CD4-positive, alpha-beta T cell (primary cell): ENCODE data around the gene KLRD1. TPM values are rescaled to one million over a fixed set of nuclear protein-coding genes. Genes with fewer than 3 reads are reported as not detected.

ENCODE experiments used
- ATAC-seq: fragments of 200-7000 bp; cut with Tn5 transposase; one replicate; pipeline ENCODE4 v1.10.0; 2022; ENCODE audit warnings: mild to moderate bottlenecking; ENCODE audit not compliant: poor library complexity
- CTCF ChIA-PET: fragments of 350-600 bp; sonication (Branson Sonifier 250); formaldehyde crosslinking; loops from one replicate; lab custom pipeline; 2021; ENCODE audit warnings: antibody characterized with exemption, inconsistent platforms; lab: Charles Lee
- POLR2A ChIA-PET: fragments of 350-600 bp; sonication (Branson Sonifier 250); formaldehyde crosslinking; loops from one replicate; lab custom pipeline; 2021; ENCODE audit warnings: antibody characterized with exemption, inconsistent platforms; lab: Charles Lee
- DNase-seq, 14 experiments: peaks; one replicate each; pipeline ENCODE4 v3.0.0-alpha.2; 2013 to 2020; ENCODE audit warnings: mixed read lengths in 2 of 14
- H3K27ac ChIP-seq, 2 donors: one replicate each; pipeline versions ENCODE4 v1.5.1 to v1.7.0; 2013; ENCODE audit warnings: low read length in 2 of 2, low read depth in 1 of 2, mild to moderate bottlenecking in 1 of 2
- H3K27me3 ChIP-seq, 2 experiments: 1 replicate in 1 of 2; 2 replicates in 1 of 2; pipeline versions ENCODE4 v1.6.1 to v1.7.0; 2013; ENCODE audit warnings: low read length in 2 of 2, control low read depth in 1 of 2, mild to moderate bottlenecking in 1 of 2, moderate library complexity in 1 of 2; ENCODE audit not compliant: insufficient read depth in 2 of 2, control insufficient read depth in 1 of 2
- H3K36me3 ChIP-seq: one replicate; pipeline ENCODE4 v1.6.1; 2013; ENCODE audit warnings: low read length, control low read depth; ENCODE audit not compliant: insufficient read depth
- H3K4me1 ChIP-seq: one replicate; pipeline ENCODE4 v1.6.1; 2013; ENCODE audit warnings: low read length, control low read depth; ENCODE audit not compliant: insufficient read depth
- H3K4me3 ChIP-seq: one replicate; pipeline ENCODE4 v1.5.1; 2013; ENCODE audit warnings: mild to moderate bottlenecking, low read length, moderate library complexity
- H3K9me3 ChIP-seq, 2 experiments: 1 replicate in 1 of 2; 2 replicates in 1 of 2; pipeline versions ENCODE4 v1.6.1 to v1.7.0; 2013; ENCODE audit warnings: low read length in 2 of 2, mild to moderate bottlenecking in 2 of 2, control low read depth in 1 of 2, moderate library complexity in 1 of 2; ENCODE audit not compliant: control insufficient read depth in 1 of 2, insufficient read depth in 1 of 2
- H3K27ac Mint-ChIP-seq: one replicate; pipeline ENCODE4 v1.8.0; 2020; ENCODE audit warnings: mixed read lengths
- H3K27me3 Mint-ChIP-seq: one replicate; pipeline ENCODE4 v1.8.0; 2021; ENCODE audit warnings: mixed read lengths
- H3K36me3 Mint-ChIP-seq: one replicate; pipeline ENCODE4 v1.8.0; 2021; ENCODE audit warnings: low read depth, mixed read lengths
- H3K4me1 Mint-ChIP-seq: one replicate; pipeline ENCODE4 v1.8.0; 2021; ENCODE audit warnings: low read depth, mixed read lengths
- H3K4me3 Mint-ChIP-seq: one replicate; pipeline ENCODE4 v1.8.0; 2020; ENCODE audit warnings: mild to moderate bottlenecking, mixed read lengths
- H3K9me3 Mint-ChIP-seq: one replicate; pipeline ENCODE4 v1.8.0; 2020; ENCODE audit warnings: mixed read lengths
- intact Hi-C, 2 experiments: fragments of 100-400 bp; cut with DNase I in 1 of 2; cut with micrococcal nuclease in 1 of 2; formaldehyde crosslinking; loops; one replicate each; pipeline versions ENCODE4 v1.15.1 to v1.9.0; 2023 to 2025; cut with DNase I, micrococcal nuclease
- total RNA-seq, 174 experiments: library from RNA in 2 of 174; stranded (reverse) in 2 of 174; gene quantifications; one replicate each; pipeline ENCODE4 v1.2.3 and lab custom pipeline; 2021 to 2026
- TF ChIP-seq, protein P1 (sequence below): fragments of 200-600 bp; IDR thresholded peaks from one replicate; pipeline ENCODE4 v1.8.0; 2022; ENCODE audit warnings: antibody characterized with exemption, mild to moderate bottlenecking

Gene KLRD1
- total RNA-seq, 2 experiments from 2014 or later = 0.87 to 1.0 TPM

- DNase-seq (peak in 1 of 14 experiments; percentile 64), ATAC-seq (no peak)
- Mint-ChIP-seq H3K4me3 (no peak overlapping the region), H3K27me3 (peaks cover 26% of the 10 kb centered on the region), H3K27ac (no peak overlapping the region), H3K9me3 (peaks cover 2% of the 10 kb centered on the region), H3K4me1 (no peaks in the 10 kb centered on the region), H3K36me3 (no peaks in the 10 kb centered on the region)
- Histone ChIP-seq H3K4me3 (no peak overlapping the region), H3K4me1 (no peaks in the 10 kb centered on the region), H3K36me3 (no peaks in the 10 kb centered on the region), H3K9me3 (no peaks in the 10 kb centered on the region), H3K27me3 (peaks cover 0 to 4% of the 10 kb centered on the region in 2 experiments), H3K27ac (no peak overlapping the region)
- TF ChIP-seq, protein P1, sequence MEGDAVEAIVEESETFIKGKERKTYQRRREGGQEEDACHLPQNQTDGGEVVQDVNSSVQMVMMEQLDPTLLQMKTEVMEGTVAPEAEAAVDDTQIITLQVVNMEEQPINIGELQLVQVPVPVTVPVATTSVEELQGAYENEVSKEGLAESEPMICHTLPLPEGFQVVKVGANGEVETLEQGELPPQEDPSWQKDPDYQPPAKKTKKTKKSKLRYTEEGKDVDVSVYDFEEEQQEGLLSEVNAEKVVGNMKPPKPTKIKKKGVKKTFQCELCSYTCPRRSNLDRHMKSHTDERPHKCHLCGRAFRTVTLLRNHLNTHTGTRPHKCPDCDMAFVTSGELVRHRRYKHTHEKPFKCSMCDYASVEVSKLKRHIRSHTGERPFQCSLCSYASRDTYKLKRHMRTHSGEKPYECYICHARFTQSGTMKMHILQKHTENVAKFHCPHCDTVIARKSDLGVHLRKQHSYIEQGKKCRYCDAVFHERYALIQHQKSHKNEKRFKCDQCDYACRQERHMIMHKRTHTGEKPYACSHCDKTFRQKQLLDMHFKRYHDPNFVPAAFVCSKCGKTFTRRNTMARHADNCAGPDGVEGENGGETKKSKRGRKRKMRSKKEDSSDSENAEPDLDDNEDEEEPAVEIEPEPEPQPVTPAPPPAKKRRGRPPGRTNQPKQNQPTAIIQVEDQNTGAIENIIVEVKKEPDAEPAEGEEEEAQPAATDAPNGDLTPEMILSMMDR = no peak
- ChIA-PET POLR2A (no interaction called here), CTCF (no interaction called here)
- intact Hi-C loops = no loop called here
These were observed 27.7 kb upstream of the KLRD1 start for GRCh38 chr12:10279937-10280336.

GRCh38 chr12:10283027-10283426 lies 24.6 kb upstream of the KLRD1 start:
- POLR2A ChIA-PET = interaction anchor here (1.1 kb wide), 1 partner anchor 11 kb away, joined by 5 read pairs; no protein-coding TSS in a partner anchor
- TF ChIP-seq, protein P1 = no peak
- CTCF ChIA-PET = no interaction called here

GRCh38 chr12:10285919-10286318 lies 21.8 kb upstream of the KLRD1 start:
- no peak for ATAC-seq
- no peak overlapping the region for H3K4me3 ChIP-seq
- peaks cover 0 to 6% of the 10 kb centered on the region in 2 experiments for H3K27me3 ChIP-seq
- no peak overlapping the region for H3K27ac ChIP-seq
- intact Hi-C loops = no loop called here
- TF ChIP-seq, protein P1 = no peak
- Mint-ChIP-seq H3K9me3 (no peaks in the 10 kb centered on the region), H3K4me3 (no peak overlapping the region), H3K4me1 (no peaks in the 10 kb centered on the region), H3K27ac (no peak overlapping the region), H3K36me3 (no peaks in the 10 kb centered on the region), H3K27me3 (peaks cover 8% of the 10 kb centered on the region)
- H3K36me3 ChIP-seq = no peaks in the 10 kb centered on the region
- ChIA-PET POLR2A (no interaction called here), CTCF (no interaction called here)
- peak in 2 of 14 experiments; percentile 3 to 73 for DNase-seq
- no peaks in the 10 kb centered on the region for H3K4me1 ChIP-seq
- H3K9me3 ChIP-seq = no peaks in the 10 kb centered on the region

More at GRCh38 chr12:10283027-10283426, 24.6 kb upstream of the KLRD1 start:
- no peak overlapping the region for H3K4me3 ChIP-seq
- DNase-seq (no peak), ATAC-seq (no peak)
- Mint-ChIP-seq H3K4me3 (no peak overlapping the region), H3K27ac (no peak overlapping the region), H3K36me3 (no peaks in the 10 kb centered on the region), H3K4me1 (no peaks in the 10 kb centered on the region), H3K27me3 (peaks cover 19% of the 10 kb centered on the region), H3K9me3 (no peaks in the 10 kb centered on the region)
- no peaks in the 10 kb centered on the region for H3K36me3 ChIP-seq
- no peaks in the 10 kb centered on the region for H3K4me1 ChIP-seq
- peaks cover 0 to 11% of the 10 kb centered on the region in 2 experiments for H3K27me3 ChIP-seq
- H3K27ac ChIP-seq = no peak overlapping the region
- no peaks in the 10 kb centered on the region for H3K9me3 ChIP-seq
- intact Hi-C loops = no loop called here
